ENCODE results near the gene PPM1N. TPM values are rescaled to one million over a fixed set of nuclear protein-coding genes. Genes with fewer than 3 reads are reported as not detected.

PPM1N gene
- total RNA-seq, 1 experiment from 2014 or later: 1.2 TPM

GRCh38 chr19:45517641-45518468, 19.6 kb downstream of the PPM1N start:
- H3K4me3 ChIP-seq (ENCODE audit: low read depth, low read length): no peak overlapping the region
- CTCF ChIA-PET: no interaction called here
- H3K27ac Mint-ChIP-seq (ENCODE audit: unreplicated experiment): no peak overlapping the region

GRCh38 chr19:45518469-45518826, 20.2 kb downstream of the PPM1N start:
- H3K9me3 ChIP-seq: no peaks in the 10 kb centered on the region
- TF ChIP-seq, protein P1, sequence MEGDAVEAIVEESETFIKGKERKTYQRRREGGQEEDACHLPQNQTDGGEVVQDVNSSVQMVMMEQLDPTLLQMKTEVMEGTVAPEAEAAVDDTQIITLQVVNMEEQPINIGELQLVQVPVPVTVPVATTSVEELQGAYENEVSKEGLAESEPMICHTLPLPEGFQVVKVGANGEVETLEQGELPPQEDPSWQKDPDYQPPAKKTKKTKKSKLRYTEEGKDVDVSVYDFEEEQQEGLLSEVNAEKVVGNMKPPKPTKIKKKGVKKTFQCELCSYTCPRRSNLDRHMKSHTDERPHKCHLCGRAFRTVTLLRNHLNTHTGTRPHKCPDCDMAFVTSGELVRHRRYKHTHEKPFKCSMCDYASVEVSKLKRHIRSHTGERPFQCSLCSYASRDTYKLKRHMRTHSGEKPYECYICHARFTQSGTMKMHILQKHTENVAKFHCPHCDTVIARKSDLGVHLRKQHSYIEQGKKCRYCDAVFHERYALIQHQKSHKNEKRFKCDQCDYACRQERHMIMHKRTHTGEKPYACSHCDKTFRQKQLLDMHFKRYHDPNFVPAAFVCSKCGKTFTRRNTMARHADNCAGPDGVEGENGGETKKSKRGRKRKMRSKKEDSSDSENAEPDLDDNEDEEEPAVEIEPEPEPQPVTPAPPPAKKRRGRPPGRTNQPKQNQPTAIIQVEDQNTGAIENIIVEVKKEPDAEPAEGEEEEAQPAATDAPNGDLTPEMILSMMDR (IDR thresholded peaks at IDR 0.05; ENCODE audit: insufficient read depth in 1 of 2, low read depth in 1 of 2, low read length in 1 of 2, severe bottlenecking in 1 of 2, unreplicated experiment in 1 of 2): no peak
- H3K4me1 Mint-ChIP-seq (ENCODE audit: low read depth, unreplicated experiment): peaks cover 15% of the 10 kb centered on the region
- no TSS peak for BruUV-seq (replicated peaks)
- 0 out of 2 replicates have a peak, but pooled peaks cover 3% of the 10 kb centered on the region for H3K36me3 ChIP-seq (ENCODE audit: control insufficient read depth, insufficient read depth, low read length)
- no peak overlapping the region for H3K27ac Mint-ChIP-seq (ENCODE audit: unreplicated experiment)
- intact Hi-C loops (cut with micrococcal nuclease; ENCODE audit: unreplicated experiment): no loop called here
- peaks cover 59% of the 10 kb centered on the region for H3K36me3 Mint-ChIP-seq (ENCODE audit: insufficient read depth, unreplicated experiment)
- CTCF ChIA-PET: no interaction called here
- DNase-seq: no peak
- no peaks in the 10 kb centered on the region for H3K27me3 ChIP-seq (replicated peaks; ENCODE audit: control insufficient read depth, insufficient read depth, low read length)
- no peaks in the 10 kb centered on the region for H3K9me3 Mint-ChIP-seq (ENCODE audit: unreplicated experiment)
- H3K4me1 ChIP-seq: peaks cover 24% of the 10 kb centered on the region
- no peak overlapping the region for H3K4me3 Mint-ChIP-seq (ENCODE audit: unreplicated experiment)
- no peak overlapping the region for H3K4me3 ChIP-seq (ENCODE audit: low read depth, low read length)
- POLR2A ChIA-PET: interaction anchor here (0.5 kb wide), 1 partner anchor 9 kb away, joined by 3 read pairs; no protein-coding TSS in a partner anchor
- H3K27me3 Mint-ChIP-seq (ENCODE audit: insufficient read depth, unreplicated experiment): no peaks in the 10 kb centered on the region

More at GRCh38 chr19:45517641-45518468, 19.6 kb downstream of the PPM1N start:
- POLR2A ChIA-PET: no interaction called here
- no peaks in the 10 kb centered on the region for H3K27me3 ChIP-seq (replicated peaks; ENCODE audit: control insufficient read depth, insufficient read depth, low read length)
- TF ChIP-seq, protein P1 (IDR thresholded peaks at IDR 0.05; ENCODE audit: insufficient read depth in 1 of 2, low read depth in 1 of 2, low read length in 1 of 2, severe bottlenecking in 1 of 2, unreplicated experiment in 1 of 2): no peak
- peaks cover 15% of the 10 kb centered on the region for H3K4me1 Mint-ChIP-seq (ENCODE audit: low read depth, unreplicated experiment)
- H3K36me3 Mint-ChIP-seq (ENCODE audit: insufficient read depth, unreplicated experiment): peaks cover 56% of the 10 kb centered on the region
- no peak overlapping the region for H3K4me3 Mint-ChIP-seq (ENCODE audit: unreplicated experiment)
- intact Hi-C loops (cut with micrococcal nuclease; ENCODE audit: unreplicated experiment): no loop called here
- BruUV-seq (replicated peaks): no TSS peak
- H3K27me3 Mint-ChIP-seq (ENCODE audit: insufficient read depth, unreplicated experiment): no peaks in the 10 kb centered on the region
- peaks cover 24% of the 10 kb centered on the region for H3K4me1 ChIP-seq
- no peak for DNase-seq
- H3K36me3 ChIP-seq (ENCODE audit: control insufficient read depth, insufficient read depth, low read length): 0 out of 2 replicates have a peak, but pooled peaks cover 3% of the 10 kb centered on the region
- H3K9me3 ChIP-seq: no peaks in the 10 kb centered on the region
- H3K9me3 Mint-ChIP-seq (ENCODE audit: unreplicated experiment): no peaks in the 10 kb centered on the region

- no peaks in the 10 kb centered on the region for H3K9me3 Mint-ChIP-seq (ENCODE audit: unreplicated experiment)
- Histone ChIP-seq H3K9me3 (no peaks in the 10 kb centered on the region), H3K36me3 (ENCODE audit: control insufficient read depth, insufficient read depth, low read length) (peaks cover 6% of the 10 kb centered on the region), H3K4me1 (peaks cover 7% of the 10 kb centered on the region), H3K27me3 (replicated peaks; ENCODE audit: control insufficient read depth, insufficient read depth, low read length) (no peaks in the 10 kb centered on the region), H3K4me3 (ENCODE audit: low read depth, low read length) (no peak overlapping the region)
- no TSS peak for BruUV-seq (replicated peaks)
- TF ChIP-seq, protein P1 (IDR thresholded peaks at IDR 0.05; ENCODE audit: insufficient read depth in 1 of 2, low read depth in 1 of 2, low read length in 1 of 2, severe bottlenecking in 1 of 2, unreplicated experiment in 1 of 2): no peak
- no peaks in the 10 kb centered on the region for H3K27me3 Mint-ChIP-seq (ENCODE audit: insufficient read depth, unreplicated experiment)
- POLR2A ChIA-PET: no interaction called here
- CTCF ChIA-PET: interaction anchor here (2.0 kb wide), 1 partner anchor 119 kb away, joined by 6 read pairs; no protein-coding TSS in a partner anchor
- no peak overlapping the region for H3K4me3 Mint-ChIP-seq (ENCODE audit: unreplicated experiment)
- H3K36me3 Mint-ChIP-seq (ENCODE audit: insufficient read depth, unreplicated experiment): peaks cover 76% of the 10 kb centered on the region
- H3K4me1 Mint-ChIP-seq (ENCODE audit: low read depth, unreplicated experiment): peaks cover 4% of the 10 kb centered on the region
- no peak overlapping the region for H3K27ac Mint-ChIP-seq (ENCODE audit: unreplicated experiment)
- no peak for DNase-seq
- intact Hi-C loops (cut with micrococcal nuclease; ENCODE audit: unreplicated experiment): no loop called here
Observed at GRCh38 chr19:45522010-45522941, 24.0 kb downstream of the PPM1N start.
